HG02852 (cell line): Measurements from ENCODE around the gene SLC39A7.
A peak's percentile ranks its signal among the peaks of the same experiment; 100 is the strongest.

Experiments used
- ATAC-seq: cut with Tn5 transposase; IDR thresholded peaks from one replicate; pipeline ENCODE4 v1.9.1; 2021; ENCODE audit warnings: mild to moderate bottlenecking, moderate library complexity; ENCODE audit not compliant: unreplicated experiment

Gene SLC39A7

DNA sequence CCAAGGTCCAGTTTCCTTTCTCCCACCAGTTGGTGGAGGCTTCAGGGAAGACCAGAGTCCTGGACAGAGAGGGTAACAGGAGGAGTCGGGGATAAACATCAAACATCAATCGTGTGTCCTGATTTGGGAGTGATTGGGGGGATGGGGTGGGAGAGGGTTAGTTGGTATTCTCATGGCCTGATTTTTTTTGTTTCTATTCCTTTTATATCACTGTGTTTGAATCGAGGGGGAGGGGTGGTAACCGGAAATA lies 3.4 kb downstream of the SLC39A7 start:
- ATAC-seq = no peak

DNA sequence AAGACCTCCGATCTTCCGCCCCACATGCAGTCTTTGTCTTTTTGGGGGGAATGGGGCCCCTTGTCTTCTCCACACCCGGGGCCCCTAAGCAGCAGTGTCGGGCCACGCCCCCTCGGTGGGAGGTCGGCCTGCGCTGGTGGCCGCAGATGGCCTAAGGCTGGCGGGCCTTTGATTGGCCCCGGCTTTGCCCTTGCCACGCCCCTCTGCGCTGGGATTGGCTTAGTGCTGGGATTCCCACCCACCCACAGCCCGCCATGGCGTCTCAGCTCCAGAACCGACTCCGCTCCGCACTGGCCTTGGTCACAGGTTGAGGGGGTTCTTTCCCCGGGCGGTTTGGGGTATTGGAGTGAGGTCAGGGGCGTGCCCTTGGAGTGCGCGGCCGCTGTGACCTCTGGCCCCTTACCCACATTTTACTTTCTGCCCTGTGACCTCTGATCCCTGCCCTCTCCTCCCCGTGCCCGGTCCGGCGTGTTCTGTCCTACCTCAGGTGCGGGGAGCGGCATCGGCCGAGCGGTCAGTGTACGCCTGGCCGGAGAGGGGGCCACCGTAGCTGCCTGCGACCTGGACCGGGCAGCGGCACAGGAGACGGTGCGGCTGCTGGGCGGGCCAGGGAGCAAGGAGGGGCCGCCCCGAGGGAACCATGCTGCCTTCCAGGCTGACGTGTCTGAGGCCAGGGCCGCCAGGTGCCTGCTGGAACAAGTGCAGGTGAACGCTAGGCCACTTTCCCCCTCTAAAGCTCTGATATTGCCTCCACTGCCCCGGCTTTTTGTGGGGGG lies 3.9 kb downstream of the SLC39A7 start, which contains the start of gene HSD17B8:
Gene HSD17B8, plus strand, starts transcription at position 241 of the 776 bp plus-strand sequence. Its CDS starts 14 bp downstream, at position 255.
- ATAC-seq = peak; percentile 53

- no peak for ATAC-seq
Measured at GRCh38 chr6:33205191-33206026, 4.7 kb downstream of the SLC39A7 start.

GRCh38 chr6:33206027-33206863 lies 5.6 kb downstream of the SLC39A7 start:
- no peak for ATAC-seq

DNA sequence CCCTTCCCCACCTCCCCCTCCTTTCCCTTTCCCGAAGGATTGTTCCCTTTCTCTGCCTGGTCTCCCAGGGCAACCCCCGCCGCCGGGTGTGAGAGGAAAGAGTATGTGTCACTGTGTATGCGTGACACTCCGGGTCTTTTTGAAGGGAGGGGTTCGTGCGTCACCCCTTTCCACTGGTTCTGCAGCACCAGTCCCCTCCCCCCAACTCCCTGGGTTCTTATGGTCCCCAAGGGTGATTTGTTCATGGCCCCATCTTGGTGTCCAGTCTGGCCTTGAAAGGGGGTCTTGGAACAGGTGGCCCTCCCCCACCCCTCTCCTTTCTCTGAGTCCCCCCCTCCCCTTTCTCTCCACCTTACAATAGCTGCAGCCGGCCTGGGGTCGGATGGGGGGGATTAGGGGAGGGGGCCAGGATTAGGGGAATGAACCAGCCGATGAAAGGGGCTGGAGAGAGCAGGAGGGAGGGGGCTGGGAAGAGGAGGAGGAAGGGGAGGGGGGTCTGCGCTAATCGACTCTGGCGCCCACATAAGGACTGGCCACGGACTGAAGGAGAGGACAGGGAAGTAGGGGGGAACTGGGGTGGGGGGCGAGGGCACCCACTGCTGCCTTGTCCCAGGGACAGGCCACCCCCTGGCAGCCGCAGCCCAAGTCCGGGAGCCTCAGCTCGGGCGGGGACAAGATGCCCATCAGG lies 6.3 kb downstream of the SLC39A7 start:
- ATAC-seq = no peak

- no peak for ATAC-seq
Measured at GRCh38 chr6:33207552-33208090, 7.0 kb downstream of the SLC39A7 start.

DNA sequence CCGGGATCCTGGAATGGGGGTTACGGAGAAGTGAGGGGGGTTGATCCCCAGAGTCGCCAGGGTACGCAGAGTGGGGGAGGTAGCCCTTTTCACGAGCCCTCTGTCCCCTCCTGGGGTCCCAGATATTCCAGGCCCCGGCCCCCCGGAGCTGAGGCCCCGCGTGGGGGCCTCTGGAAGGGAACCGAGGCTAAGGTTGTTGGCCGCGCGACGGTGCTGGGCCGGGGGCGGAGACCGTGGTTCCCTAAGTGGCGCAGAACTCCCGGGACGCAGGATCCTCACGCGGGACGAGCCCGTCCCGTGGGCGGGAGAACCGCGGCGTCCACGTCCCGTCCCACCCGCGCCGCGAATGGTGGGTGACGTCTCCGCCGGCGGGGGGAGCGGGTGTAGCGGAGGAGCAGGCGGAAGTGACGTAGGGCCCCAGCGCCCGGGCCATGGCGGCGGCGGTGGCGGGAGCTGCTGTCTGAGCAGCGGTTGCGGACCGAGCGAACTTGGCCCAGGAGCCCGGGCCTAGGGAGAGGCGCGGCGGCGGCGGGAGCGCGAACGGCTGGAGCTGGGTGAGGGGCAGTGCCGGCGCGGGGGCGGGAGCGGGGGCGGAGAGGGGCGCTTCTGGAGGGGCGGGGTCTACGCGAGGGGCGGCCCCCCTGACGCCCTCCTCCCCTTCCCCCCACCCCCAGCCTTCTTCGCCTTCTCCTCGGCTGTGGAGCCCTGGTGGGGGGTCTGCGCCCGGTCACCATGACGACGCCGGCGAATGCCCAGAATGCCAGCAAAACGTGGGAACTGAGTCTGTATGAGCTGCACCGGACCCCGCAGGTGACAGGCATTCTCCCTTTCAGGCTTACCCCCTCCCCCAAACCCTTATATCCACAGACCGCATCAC lies 7.7 kb downstream of the SLC39A7 start, which contains the start of gene RING1:
Gene RING1, plus strand, starts transcription at position 410 of the 877 bp plus-strand sequence. Its CDS starts 323 bp downstream, at position 733.
- ATAC-seq = no peak

DNA sequence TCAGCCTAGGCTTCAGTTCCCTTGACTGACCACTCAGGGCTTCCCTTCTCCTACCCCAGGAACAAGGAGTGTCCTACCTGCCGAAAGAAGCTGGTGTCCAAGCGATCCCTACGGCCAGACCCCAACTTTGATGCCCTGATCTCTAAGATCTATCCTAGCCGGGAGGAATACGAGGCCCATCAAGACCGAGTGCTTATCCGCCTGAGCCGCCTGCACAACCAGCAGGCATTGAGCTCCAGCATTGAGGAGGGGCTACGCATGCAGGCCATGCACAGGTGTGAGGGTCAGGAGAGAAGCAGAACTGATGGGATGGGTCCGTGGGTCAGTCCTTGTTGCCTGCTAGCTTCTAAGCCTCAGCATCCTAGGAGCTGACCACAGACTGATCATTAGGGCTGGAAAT lies 9.2 kb downstream of the SLC39A7 start:
- no peak for ATAC-seq

DNA sequence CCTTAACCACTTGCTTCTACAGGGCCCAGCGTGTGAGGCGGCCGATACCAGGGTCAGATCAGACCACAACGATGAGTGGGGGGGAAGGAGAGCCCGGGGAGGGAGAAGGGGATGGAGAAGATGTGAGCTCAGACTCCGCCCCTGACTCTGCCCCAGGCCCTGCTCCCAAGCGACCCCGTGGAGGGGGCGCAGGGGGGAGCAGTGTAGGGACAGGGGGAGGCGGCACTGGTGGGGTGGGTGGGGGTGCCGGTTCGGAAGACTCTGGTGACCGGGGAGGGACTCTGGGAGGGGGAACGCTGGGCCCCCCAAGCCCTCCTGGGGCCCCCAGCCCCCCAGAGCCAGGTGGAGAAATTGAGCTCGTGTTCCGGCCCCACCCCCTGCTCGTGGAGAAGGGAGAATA lies 10.5 kb downstream of the SLC39A7 start:
- no peak for ATAC-seq

DNA sequence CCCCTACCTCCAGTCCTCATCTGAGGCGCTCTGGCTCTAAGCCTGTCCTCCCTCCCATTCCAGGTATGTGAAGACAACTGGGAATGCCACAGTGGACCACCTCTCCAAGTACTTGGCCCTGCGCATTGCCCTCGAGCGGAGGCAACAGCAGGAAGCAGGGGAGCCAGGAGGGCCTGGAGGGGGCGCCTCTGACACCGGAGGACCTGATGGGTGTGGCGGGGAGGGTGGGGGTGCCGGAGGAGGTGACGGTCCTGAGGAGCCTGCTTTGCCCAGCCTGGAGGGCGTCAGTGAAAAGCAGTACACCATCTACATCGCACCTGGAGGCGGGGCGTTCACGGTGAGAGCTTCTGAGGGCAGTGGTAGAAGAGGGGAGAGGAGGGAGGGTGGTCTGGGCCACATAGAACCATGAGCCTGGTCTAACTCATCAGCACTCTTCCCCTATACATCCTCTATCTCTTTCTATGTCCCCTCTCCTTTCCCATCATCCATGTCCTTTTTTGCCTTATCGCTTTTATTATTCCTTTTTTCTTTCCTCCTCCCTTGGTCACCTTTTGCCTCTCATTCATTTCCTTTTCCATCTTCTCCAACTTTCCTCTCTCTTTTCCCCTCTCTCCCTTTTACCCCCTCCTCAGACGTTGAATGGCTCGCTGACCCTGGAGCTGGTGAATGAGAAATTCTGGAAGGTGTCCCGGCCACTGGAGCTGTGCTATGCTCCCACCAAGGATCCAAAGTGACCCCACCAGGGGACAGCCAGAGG lies 11.2 kb downstream of the SLC39A7 start:
- ATAC-seq = no peak

DNA sequence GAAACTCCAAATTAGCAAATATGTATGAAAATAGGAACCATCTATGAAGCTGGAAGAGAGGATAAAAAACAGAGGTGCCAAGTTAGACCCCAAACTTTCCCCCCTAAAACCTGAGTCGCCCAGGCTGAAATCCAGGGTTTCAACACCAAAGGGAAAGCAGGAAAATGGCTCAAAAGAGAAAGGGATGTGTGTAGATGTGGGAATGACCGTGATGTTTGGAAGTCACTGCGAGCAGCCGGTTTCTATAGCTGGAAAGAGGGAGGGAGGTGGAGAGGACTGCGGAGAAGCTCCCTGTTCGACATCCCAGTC lies 12.1 kb downstream of the SLC39A7 start:
- ATAC-seq = no peak

DNA sequence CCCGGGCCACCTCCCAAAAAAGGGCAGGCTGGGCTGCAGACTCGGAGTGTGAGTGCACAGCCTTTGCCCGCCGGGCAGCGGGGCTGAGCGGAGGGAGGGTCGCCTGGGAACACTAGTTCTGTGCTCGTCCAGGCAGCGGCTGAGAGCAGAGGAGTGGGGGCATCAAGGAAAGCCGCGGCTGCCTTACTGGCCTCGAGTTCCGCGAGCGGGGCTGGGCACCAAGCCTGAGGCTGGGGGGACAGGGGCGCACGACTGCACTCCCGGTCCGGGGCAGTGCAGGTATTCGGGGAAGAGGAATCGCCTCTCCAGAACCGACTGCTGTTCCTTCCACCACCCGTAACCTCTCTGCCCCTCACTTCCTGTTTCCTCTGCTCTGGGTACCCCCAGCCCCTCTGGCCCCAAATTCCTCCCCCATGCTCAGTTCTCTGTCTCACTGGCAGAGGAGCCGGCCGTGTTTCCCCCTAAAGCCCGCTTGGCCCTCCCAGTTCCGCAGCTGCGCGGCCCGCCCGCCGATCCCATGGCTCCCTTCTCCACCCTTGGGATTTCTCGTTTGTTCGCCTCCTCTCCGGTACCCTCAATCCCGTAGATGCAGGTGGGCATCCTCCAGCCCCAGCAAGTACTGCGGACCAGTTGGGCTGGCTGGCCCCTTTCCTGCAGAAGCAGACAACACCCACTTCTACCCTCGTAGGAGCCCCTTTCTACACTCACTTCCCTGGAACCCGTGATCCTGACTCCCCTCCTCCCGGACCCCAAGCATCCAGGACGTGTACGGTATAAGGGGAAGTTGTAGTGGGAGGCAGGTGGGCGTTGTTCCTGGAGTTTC lies 12.7 kb downstream of the SLC39A7 start:
- ATAC-seq = no peak

DNA sequence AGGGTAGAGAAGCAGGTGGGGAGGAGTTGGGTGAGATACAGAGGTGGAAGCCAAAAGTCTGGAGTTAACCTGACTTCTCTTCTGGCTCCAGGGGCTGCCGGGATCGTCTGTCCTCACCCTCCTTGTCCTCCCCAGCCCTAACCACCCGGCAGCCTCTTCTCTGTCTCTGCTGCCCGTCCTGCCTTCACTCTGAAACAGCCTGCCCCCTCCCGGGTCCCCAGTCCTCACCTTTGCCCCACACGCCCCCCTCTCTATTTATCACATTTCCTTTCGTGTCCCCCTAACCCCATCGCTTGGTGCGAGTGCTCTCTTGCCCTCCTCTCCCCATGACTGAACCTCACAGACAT lies 13.3 kb downstream of the SLC39A7 start:
- ATAC-seq = no peak

DNA sequence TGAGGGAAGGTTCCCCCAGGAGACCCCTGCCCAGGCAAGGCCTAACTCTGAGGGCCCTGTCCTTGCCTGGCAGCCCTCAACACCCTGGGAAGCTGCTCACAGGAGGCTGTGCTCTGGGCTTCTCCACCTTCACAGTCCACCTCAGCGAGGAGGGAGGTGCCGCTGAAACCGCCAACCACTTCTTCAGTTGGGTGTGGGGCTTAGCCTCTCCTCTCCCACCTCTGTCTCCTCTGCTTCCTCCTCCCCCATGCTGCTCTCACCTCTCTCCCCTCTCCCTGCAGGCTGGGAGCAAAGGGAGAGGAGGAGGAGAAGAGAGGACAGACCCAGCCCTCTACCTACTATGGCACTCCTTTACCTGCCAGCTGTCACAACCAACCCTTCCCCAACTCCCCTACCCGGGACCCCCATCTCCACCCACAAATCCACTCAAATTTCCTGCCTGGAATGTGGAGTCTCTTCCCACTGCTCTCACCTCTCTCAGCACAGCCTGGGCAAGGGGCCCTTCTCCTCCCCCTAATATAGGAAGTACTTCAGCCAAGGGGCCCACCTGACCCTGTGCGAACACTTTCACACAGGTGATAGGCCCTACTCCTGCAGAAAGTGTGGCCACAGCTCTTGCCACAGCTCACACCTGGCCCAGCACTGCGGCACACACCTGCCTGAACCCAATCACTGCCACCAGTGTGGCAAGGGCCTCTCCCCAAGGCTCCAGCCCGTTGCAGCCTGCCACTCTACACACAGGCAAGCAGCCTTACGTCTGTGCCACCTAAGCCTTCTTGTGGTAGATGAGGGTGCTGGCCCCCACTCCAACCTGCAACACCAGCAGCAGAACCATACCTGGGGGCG lies 14.8 kb downstream of the SLC39A7 start:
- ATAC-seq = no peak

- no peak for ATAC-seq
Measured at GRCh38 chr6:33216117-33216649, 15.5 kb downstream of the SLC39A7 start.

- ATAC-seq = no peak
Measured at GRCh38 chr6:33217246-33217645, 16.6 kb downstream of the SLC39A7 start.

DNA sequence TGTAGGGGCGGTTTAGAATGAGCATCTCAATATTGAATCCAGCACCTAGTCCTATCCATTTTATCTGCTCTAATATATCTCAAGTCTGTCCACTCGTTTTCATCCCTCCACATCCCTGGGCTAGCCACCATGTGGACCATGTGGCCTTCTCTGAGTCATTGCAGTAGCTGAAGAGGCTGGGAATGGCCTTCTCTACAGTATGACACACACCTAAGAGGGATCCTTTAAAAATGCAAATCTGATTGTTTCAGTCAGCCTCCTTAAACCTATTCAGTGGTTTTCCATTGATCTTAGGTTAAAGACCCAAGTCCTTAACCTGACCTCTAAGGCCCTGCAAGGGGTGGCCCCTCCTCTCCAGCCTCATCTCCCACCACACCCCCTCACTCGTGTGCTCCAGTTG lies 17.0 kb downstream of the SLC39A7 start:
- ATAC-seq = no peak
